ENCODE measurements around the gene SORCS1. TPM values are rescaled to one million over a fixed set of nuclear protein-coding genes. Genes with fewer than 3 reads are reported as not detected.

Gene SORCS1
- total RNA-seq, 1 experiment from 2014 or later, result 0.11 TPM

- Histone ChIP-seq H3K4me3 (ENCODE audit: low read length) (no peak overlapping the region), H3K4me1 (ENCODE audit: insufficient read depth, low read length) (no peaks in the 10 kb centered on the region), H3F3A (ENCODE audit: low read length, unreplicated experiment) (no peaks in the 10 kb centered on the region), H2AFZ (ENCODE audit: low read length) (no peak overlapping the region), H3K27me3 (ENCODE audit: low read length) (peaks cover 55% of the 10 kb centered on the region), H3K27ac (ENCODE audit: low read length) (no peak overlapping the region), H3K9ac (ENCODE audit: low read length) (no peak overlapping the region), H3K36me3 (ENCODE audit: low read depth, low read length) (no peaks in the 10 kb centered on the region), H3K79me2 (ENCODE audit: low read length) (no peaks in the 10 kb centered on the region), H3K4me2 (ENCODE audit: low read length) (no peak overlapping the region), H3K9me2 (replicated peaks; ENCODE audit: low read length) (no peaks in the 10 kb centered on the region), H4K20me1 (ENCODE audit: low read length) (no peaks in the 10 kb centered on the region), H3K9me3 (ENCODE audit: low read length) (no peaks in the 10 kb centered on the region)
- ATAC-seq (no peak), DNase-seq (no peak)
- BruUV-seq (replicated peaks), result no TSS peak
- ChIA-PET CTCF (no interaction called here), POLR2A (ENCODE audit: unreplicated experiment) (no interaction called here)
- intact Hi-C loops (cut with micrococcal nuclease), result no loop called here
- TF ChIP-seq EZH2 (IDR thresholded peaks at IDR 0.05; ENCODE audit: low read length, unreplicated experiment) (no peak), CTCF (conservative IDR thresholded peaks at IDR 0.05; ENCODE audit: low read depth, low read length) (no peak), EZH2phosphoT487 (IDR thresholded peaks at IDR 0.05; ENCODE audit: borderline replicate concordance, low read length) (no peak)
These were observed 307.3 kb downstream of the SORCS1 start for GRCh38 chr10:106857213-106857612.

GRCh38 chr10:106836933-106837663, 327.4 kb downstream of the SORCS1 start:
- Histone ChIP-seq H3K36me3 (ENCODE audit: low read depth, low read length) (no peaks in the 10 kb centered on the region), H2AFZ (ENCODE audit: low read length) (no peak overlapping the region), H3K27ac (ENCODE audit: low read length) (no peak overlapping the region), H3K4me1 (ENCODE audit: insufficient read depth, low read length) (no peaks in the 10 kb centered on the region), H3K27me3 (ENCODE audit: low read length) (peaks cover 50% of the 10 kb centered on the region), H3K9me2 (replicated peaks; ENCODE audit: low read length) (no peaks in the 10 kb centered on the region), H3F3A (ENCODE audit: low read length, unreplicated experiment) (no peaks in the 10 kb centered on the region), H3K9me3 (ENCODE audit: low read length) (no peaks in the 10 kb centered on the region), H3K4me3 (ENCODE audit: low read length) (no peak overlapping the region), H3K4me2 (ENCODE audit: low read length) (no peak overlapping the region), H3K79me2 (ENCODE audit: low read length) (no peaks in the 10 kb centered on the region), H3K9ac (ENCODE audit: low read length) (no peak overlapping the region), H4K20me1 (ENCODE audit: low read length) (no peaks in the 10 kb centered on the region)
- TF ChIP-seq EZH2phosphoT487 (IDR thresholded peaks at IDR 0.05; ENCODE audit: borderline replicate concordance, low read length) (no peak), EZH2 (IDR thresholded peaks at IDR 0.05; ENCODE audit: low read length, unreplicated experiment) (no peak), CTCF (conservative IDR thresholded peaks at IDR 0.05; ENCODE audit: low read depth, low read length) (no peak)
- no TSS peak for BruUV-seq (replicated peaks)
- intact Hi-C loops (cut with micrococcal nuclease), result no loop called here
- POLR2A ChIA-PET (ENCODE audit: unreplicated experiment), result no interaction called here
- ATAC-seq, result no peak
- CTCF ChIA-PET, result no interaction called here
- no peak for DNase-seq

- TF ChIP-seq EZH2 (IDR thresholded peaks at IDR 0.05; ENCODE audit: low read length, unreplicated experiment) (no peak), CTCF (conservative IDR thresholded peaks at IDR 0.05; ENCODE audit: low read depth, low read length) (no peak), EZH2phosphoT487 (IDR thresholded peaks at IDR 0.05; ENCODE audit: borderline replicate concordance, low read length) (no peak)
- no peak for ATAC-seq
- no peak overlapping the region for H3K27ac ChIP-seq (ENCODE audit: low read length)
- H3K9me3 ChIP-seq (ENCODE audit: low read length), result no peaks in the 10 kb centered on the region
- no TSS peak for BruUV-seq (replicated peaks)
- no peaks in the 10 kb centered on the region for H3K79me2 ChIP-seq (ENCODE audit: low read length)
- ChIA-PET POLR2A (ENCODE audit: unreplicated experiment) (no interaction called here), CTCF (no interaction called here)
- H4K20me1 ChIP-seq (ENCODE audit: low read length), result no peaks in the 10 kb centered on the region
- peaks cover 72% of the 10 kb centered on the region for H3K27me3 ChIP-seq (ENCODE audit: low read length)
- no peak overlapping the region for H3K9ac ChIP-seq (ENCODE audit: low read length)
- no peak overlapping the region for H3K4me2 ChIP-seq (ENCODE audit: low read length)
- H3F3A ChIP-seq (ENCODE audit: low read length, unreplicated experiment), result no peaks in the 10 kb centered on the region
- H3K9me2 ChIP-seq (replicated peaks; ENCODE audit: low read length), result no peaks in the 10 kb centered on the region
- no peak overlapping the region for H2AFZ ChIP-seq (ENCODE audit: low read length)
- intact Hi-C loops (cut with micrococcal nuclease), result no loop called here
- no peak for DNase-seq
- no peaks in the 10 kb centered on the region for H3K36me3 ChIP-seq (ENCODE audit: low read depth, low read length)
- no peak overlapping the region for H3K4me3 ChIP-seq (ENCODE audit: low read length)
- no peaks in the 10 kb centered on the region for H3K4me1 ChIP-seq (ENCODE audit: insufficient read depth, low read length)
These were observed 331.7 kb downstream of the SORCS1 start for GRCh38 chr10:106832846-106833245.
